HG03460 (cell line): ENCODE data around the gene CBY1.
A peak's percentile ranks its signal among the peaks of the same experiment; 100 is the strongest.

Experiments
- ATAC-seq: cut with Tn5 transposase; IDR thresholded peaks from one replicate; pipeline ENCODE4 v1.9.1; 2021; ENCODE audit not compliant: unreplicated experiment

The CBY1 gene

GRCh38 chr22:38700789-38701628 lies 44.6 kb downstream of the CBY1 start, which contains the start of gene JOSD1:
JOSD1 (minus strand) TSS chr22:38700943; CDS start chr22:38699987, 956 bp downstream.
- ATAC-seq: peak; percentile 35

DNA sequence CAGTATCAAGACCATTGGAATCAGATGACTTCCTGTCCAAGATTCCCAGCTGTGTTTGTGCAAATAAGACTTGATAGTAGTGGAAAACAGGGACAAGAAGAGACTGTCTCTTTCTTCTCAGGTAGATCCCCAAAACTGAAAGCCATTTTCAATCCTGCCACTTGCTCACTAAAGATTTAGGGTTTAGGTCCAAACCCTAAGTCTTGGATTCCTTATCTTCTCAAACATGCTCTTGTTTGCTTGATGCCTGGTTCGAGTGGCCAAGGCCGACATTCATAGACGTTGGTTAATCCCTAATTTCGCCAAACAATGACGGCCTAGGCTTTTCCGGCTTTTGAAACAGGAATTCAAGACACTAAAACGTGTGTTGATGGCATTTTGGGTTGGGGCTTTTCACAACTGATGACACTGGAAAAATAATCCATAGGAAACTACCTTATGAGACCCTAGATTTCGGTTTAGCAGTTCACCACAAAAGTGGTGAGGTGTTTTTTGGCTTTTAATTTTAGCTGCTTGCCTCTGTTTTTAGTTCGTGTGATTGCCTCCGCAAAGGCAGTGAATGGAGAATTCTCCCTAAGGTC lies 48.3 kb downstream of the CBY1 start:
- ATAC-seq: no peak

DNA sequence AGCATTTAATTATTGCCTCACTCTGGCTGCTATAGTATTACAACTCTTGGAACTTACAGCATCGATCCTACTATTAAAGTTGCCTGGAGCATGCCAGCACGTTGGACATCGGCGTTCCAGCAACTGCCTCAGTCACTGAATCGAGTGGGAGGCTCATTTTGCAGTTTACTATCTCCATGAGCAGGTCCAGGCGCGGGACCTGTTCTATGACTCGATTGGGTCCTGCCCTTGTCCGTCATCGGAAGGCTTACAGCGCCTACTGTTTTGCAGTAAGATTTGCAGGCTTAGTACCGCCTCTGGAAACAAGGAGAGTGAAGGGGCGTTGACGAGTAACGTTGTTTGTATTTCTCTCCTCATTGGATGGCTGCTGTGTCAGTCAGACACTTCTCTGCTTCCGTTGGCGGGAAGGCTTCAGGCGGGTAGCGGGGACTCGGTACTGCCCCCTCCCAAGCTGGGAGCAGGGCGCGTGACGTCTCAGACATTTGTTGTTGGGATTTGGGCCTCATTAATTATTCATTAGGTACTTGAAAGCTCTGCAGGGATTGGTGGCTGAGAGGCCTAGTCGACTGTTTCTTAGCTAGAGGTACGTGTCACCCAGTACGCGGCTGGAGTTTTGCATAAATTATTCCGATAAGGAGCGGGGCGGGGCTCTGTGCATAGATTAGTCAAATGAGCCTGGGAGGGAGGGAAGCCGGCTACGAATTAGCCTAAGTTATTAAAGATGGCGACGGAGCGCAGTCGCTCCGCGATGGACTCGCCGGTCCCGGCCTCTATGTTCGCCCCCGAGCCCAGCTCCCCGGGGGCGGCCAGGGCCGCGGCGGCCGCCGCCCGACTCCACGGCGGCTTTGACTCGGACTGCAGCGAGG lies 49.0 kb downstream of the CBY1 start, which contains the start of gene GTPBP1:
GTPBP1 (plus strand) TSS at position 710 of the 866 bp plus-strand sequence; CDS start at position 722, 12 bp downstream.
- ATAC-seq: peak; percentile 66

DNA sequence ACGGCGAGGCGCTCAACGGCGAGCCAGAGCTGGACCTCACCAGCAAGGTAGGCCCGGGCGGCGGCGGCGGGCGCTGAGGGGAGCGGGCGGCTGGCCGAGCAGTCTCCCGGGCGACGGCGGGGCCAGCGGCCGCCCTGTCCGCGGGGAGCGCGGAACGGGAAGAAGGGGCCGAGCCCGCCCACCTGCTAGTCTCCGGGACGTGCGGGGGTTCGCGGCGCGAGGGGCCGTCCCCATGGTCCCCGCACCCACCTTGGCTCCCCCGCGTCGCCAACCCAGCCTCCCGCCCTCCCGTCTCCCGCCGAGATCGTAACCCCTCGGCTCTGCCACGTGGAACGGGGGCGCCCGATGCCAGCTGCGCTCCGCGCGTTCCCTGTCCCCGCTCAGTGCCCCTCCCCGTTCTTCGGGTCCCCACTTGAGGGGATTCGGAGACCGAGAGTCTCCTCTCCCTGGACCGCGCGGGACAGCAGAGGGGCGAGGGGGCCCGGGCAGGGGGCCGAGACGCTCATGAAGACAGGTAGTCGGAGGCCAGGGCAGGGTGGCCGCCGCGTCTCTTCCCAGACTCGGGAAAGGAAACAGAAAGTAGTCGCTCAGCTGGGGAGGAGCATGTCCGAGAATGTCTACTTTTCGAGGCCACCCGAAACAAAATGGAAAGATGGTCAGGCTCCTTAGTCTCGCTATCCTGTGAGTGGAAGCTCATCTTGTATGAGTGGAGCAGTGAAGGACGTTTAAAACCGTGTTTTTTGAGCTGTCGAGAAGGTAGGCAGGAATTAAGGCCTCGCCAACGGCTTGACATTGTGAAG lies 49.9 kb downstream of the CBY1 start:
- ATAC-seq: peak; percentile 2

GRCh38 chr22:38706901-38707195 lies 50.4 kb downstream of the CBY1 start:
- no peak for ATAC-seq

DNA sequence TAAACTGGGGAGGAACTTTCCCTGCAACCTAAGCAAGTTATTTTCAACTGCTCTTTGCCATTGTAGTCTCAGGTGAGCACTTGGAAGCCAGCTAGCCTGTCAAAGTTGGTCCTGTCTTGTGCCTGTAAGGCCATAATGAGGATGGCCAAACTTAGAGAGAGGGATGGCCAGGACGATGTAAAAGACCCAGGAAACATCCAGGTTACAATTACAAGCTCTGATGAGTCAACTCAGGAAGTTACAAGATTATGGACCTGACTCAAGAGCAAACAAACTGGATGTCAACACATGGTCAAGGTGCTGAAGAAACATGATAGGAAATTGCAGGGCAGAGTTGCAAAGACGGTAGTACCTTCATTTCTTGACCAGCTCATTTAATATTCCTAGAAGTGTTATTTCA lies 50.9 kb downstream of the CBY1 start:
- ATAC-seq: no peak

DNA sequence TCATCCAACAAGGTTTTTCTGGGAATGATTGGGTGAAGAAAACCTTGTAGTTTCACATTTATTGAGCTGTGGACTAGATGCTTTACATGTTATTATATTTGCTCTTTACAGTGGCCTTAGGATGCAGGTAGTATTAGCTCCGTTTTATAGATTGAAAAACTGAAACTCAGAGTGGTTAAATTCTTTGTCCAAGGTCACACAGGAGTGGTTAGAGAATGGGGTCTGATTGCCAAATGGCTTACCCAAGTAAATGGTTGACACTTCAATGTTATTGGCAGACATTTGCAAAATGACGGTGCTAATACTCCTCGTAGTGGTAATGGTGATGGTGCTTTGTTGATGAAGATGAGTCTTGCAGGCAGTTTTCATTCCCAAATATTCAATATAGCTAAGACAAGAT lies 51.5 kb downstream of the CBY1 start:
- ATAC-seq: no peak

DNA sequence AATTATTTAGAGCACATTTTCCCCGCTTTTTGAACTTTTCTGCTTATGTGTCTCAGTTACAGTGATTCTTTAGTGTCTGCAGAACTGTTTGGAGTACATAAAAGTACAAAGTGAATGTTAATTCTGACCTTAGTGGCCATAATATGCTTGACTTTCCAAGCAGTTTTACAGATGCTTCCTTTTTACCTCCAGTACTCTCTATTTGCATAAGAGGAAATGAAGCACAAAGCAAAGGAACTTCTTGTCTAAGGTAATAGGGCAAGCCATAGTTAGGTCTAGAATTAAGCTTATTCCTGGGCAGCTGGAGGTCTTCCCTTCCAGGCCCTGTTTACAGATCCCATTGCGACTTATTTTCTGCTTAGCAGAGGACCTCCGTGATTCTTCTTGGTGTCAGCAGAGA lies 52.9 kb downstream of the CBY1 start:
- ATAC-seq: no peak

- no peak for ATAC-seq
These were observed 53.9 kb downstream of the CBY1 start for GRCh38 chr22:38710351-38710750.

DNA sequence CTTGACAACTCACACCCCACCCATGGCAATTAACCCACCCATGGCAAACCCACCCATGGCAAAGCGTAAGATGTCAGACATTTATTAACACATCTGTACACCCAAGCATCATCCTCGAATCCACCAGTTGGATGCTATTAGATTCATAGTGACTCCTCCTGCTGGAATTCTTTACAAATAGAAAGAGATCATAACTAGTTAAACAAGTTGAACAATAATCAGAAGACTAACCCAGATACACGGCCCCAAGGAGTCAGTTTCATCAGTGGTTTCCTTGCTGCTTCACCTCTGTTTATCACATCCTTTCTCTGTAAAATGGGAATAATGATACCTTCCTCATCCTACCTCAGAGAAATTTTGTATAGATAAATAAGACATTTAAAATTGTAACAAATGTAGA lies 54.4 kb downstream of the CBY1 start:
- ATAC-seq: no peak

DNA sequence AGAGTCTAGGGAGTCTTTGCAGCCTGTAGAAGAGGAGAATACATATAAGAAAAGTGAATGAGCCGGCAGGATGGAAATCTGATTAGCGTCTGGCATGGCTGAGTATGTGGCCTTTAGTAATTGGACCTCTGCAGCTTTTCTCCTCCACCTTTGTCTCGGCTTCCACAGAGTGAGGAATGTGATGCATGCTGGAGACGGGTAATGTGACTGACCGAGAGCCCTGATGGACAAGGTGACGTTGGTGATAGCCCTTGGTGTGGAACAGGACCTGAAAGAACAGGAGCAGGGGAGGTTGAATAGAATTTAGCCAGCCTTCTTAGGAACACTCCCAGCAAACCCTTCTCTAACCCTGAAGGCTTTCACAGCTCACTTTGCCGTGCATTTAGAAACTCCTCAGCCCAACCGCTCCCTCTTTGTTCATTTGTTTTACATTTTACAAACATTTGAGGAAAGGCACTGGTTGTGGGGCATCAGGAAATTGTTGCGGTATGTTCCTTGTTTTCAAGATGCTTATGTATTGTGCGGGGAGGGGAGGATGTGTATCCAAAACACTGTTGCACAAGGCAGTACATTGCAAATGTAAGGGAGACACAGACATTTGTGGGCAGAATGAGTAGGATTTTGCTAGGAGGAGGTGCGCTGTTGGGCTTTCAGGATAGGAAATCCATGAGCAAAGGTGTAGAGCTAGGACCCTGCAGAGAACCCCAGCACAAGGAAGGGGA lies 56.2 kb downstream of the CBY1 start:
- ATAC-seq: no peak

DNA sequence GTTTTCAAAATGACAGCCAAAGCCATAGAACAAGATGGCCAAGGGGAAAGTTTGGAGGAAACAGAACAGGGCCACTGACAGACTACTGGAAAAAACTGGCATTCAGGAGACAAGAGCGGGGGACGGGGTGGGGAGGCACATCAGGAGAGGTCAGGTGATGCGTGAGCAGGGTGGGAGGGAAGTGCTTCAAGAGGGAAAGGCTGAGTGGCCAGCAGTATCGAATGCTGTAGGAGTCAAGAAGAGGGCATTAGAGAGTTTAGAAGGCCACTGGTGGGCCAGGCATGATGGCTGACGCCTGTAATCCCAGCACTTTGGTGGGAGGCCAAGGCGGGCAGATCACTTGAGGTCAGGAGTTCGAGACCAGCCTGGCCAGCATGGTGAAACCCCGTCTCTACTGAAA lies 57.5 kb downstream of the CBY1 start:
- no peak for ATAC-seq

DNA sequence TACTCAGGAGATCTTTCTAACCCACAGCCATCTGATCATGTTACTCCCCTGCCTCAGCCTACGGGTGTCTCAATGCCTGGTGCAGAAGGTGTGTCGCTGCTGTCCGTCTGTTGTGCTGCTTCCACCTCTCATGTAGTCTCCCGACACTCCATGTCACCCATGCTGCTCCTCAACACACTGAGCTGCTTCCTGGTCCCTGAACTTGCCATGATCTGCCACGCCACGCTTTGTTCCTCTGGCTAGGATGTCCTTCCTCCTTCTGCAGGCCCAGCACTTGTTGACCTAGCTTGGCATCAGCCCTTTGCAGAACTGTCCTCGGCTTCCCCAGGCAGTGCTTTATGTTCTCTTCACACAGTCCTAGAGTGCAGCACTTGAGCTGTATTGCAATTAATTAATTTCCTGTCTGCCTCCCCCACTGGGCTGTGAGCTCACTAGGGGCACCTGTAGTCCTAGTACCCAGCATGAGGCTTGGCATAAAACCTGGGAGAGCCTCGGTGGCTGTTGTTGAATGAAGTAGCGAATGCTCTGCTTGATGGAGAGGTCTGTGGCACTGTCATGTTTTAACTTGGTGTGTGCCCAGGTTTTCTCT lies 58.8 kb downstream of the CBY1 start:
- ATAC-seq: no peak

GRCh38 chr22:38715852-38716251 lies 59.4 kb downstream of the CBY1 start:
- no peak for ATAC-seq

GRCh38 chr22:38716271-38716670 lies 59.8 kb downstream of the CBY1 start:
- ATAC-seq: no peak

GRCh38 chr22:38716826-38717225 lies 60.4 kb downstream of the CBY1 start:
- ATAC-seq: no peak

GRCh38 chr22:38717244-38717643 lies 60.8 kb downstream of the CBY1 start:
- no peak for ATAC-seq

- no peak for ATAC-seq
These were observed 62.0 kb downstream of the CBY1 start for GRCh38 chr22:38718414-38718813.

DNA sequence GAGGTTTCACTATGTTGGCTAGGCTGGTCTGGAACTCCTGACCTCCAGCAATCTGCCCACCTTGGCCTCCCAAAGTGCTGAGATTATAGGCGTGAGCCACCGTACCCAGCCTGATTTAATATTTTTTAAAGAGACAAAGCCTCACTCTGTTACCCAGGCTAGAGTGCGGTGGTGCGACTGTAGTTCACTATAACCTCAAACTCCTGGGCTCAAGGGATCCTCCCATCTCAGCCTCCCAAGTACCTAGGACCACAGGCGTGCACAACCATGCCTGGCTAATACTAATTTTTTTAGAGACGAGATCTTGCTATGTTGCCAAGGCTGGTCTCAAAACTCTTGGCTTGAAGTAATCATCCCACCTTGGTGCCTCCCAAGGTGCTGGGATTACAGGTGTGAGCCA lies 62.8 kb downstream of the CBY1 start:
- ATAC-seq: no peak

DNA sequence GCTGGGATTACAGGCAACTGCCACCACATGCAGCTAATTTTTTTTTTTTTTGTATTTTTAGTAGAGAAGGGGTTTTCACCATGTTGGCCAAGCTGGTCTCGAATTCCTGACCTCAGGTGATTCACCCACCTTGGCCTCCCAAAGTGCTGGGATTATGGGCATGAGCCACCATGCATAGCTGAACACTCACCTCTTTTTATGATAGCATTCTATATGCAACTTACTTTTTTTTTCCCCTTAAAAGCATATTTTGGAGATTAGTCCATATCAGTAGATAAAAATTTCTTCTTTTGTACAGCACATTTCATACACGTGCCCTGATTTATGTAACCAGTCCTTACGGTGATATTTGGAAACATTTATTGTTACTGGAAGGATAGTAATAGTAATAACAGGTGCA lies 63.9 kb downstream of the CBY1 start:
- ATAC-seq: no peak
